ENCODE data around the gene S100A11. TPM values are rescaled to one million over a fixed set of nuclear protein-coding genes. Genes with fewer than 3 reads are reported as not detected.

The S100A11 gene
- total RNA-seq, 1 experiment from 2014 or later = 126 TPM

DNA sequence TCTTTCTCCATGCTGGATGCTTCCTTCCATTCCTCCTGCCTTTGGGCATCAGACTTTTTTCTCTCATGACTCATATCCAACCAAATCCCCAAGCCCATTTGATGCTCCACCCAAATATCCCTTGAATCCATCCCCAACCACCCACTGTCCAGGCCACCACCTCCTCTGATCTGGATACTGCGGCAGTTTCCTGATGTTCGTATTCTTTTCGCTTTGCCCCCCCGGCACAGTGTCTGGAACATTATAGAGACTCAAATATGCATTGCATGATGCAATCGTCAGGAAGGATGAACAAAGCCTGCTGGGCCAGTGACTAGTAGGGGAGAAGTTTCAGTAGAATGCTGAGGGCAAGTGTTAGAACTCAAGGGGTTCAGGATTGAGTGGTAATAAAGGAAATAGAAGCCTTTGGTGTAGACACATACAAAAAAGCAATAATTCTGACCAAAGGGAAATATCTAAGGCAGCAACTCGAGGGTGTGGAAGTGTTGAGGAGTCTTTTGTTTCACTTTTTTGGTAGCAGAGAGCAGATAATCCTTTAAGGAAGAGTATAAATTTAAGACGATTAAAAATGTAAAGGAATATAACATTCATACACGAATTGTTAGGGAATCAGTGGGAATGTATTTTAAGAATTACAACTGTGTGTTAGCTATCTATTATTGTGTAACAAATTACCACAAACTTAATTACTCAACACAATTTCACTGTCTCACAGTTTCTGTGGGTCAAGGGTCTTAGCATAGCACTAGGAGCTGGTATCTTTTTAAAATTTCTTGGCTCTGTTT, 7.5 kb downstream of the S100A11 start:
- ATAC-seq (no peak), DNase-seq (ENCODE audit: low spot score) (no peak)
- POLR2A ChIA-PET = no interaction called here
- Mint-ChIP-seq H3K4me3 (no peak overlapping the region), H3K27me3 (ENCODE audit: low read depth) (no peaks in the 10 kb centered on the region), H3K9me3 (peaks cover 4% of the 10 kb centered on the region; the same call in 1 of the 2 replicates), H3K27ac (peak overlapping the region; percentile 21; the same call in 1 of the 2 replicates), H3K4me1 (peaks cover 10% of the 10 kb centered on the region), H3K36me3 (peaks cover 24% of the 10 kb centered on the region)
- TF ChIP-seq GABPB1 (CRISPR knock-in tag; IDR thresholded peaks at IDR 0.05) = peak; percentile 94
- TF ChIP-seq, protein P1, sequence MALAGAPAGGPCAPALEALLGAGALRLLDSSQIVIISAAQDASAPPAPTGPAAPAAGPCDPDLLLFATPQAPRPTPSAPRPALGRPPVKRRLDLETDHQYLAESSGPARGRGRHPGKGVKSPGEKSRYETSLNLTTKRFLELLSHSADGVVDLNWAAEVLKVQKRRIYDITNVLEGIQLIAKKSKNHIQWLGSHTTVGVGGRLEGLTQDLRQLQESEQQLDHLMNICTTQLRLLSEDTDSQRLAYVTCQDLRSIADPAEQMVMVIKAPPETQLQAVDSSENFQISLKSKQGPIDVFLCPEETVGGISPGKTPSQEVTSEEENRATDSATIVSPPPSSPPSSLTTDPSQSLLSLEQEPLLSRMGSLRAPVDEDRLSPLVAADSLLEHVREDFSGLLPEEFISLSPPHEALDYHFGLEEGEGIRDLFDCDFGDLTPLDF (CRISPR knock-in tag; IDR thresholded peaks at IDR 0.05) = no peak
- CTCF ChIA-PET = interaction anchor here (0.8 kb wide), 1 partner anchor 61 kb away, joined by 4 read pairs; no protein-coding TSS in a partner anchor

DNA sequence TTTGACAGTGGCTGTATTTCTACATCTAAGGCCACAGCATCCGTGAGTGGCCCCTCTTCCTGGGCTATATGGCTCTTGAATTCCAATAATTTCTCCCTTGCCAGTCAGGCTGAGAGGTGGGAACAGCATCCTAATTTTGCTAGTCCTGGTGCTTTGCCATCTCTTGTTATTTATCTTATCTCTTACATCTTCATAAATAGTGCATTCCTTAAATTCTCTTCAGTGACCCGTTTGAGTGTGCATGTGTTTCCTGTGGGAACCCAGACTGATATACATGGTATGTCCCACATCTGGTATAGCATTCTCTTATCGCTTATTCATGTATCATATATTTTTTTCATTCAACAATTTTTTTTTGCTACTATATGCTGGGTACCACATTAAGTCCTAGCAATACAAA, 9.9 kb downstream of the S100A11 start:
- no peak overlapping the region for H3K4me3 Mint-ChIP-seq
- ATAC-seq = no peak
- H3K9me3 Mint-ChIP-seq = peaks cover 4% of the 10 kb centered on the region; the same call in 1 of the 2 replicates
- ChIA-PET CTCF (interaction anchor here (1.1 kb wide), 1 partner anchor 25 kb away, joined by 4 read pairs; no protein-coding TSS in a partner anchor), POLR2A (no interaction called here)
- H3K27me3 Mint-ChIP-seq (ENCODE audit: low read depth) = no peaks in the 10 kb centered on the region
- TF ChIP-seq, protein P2, sequence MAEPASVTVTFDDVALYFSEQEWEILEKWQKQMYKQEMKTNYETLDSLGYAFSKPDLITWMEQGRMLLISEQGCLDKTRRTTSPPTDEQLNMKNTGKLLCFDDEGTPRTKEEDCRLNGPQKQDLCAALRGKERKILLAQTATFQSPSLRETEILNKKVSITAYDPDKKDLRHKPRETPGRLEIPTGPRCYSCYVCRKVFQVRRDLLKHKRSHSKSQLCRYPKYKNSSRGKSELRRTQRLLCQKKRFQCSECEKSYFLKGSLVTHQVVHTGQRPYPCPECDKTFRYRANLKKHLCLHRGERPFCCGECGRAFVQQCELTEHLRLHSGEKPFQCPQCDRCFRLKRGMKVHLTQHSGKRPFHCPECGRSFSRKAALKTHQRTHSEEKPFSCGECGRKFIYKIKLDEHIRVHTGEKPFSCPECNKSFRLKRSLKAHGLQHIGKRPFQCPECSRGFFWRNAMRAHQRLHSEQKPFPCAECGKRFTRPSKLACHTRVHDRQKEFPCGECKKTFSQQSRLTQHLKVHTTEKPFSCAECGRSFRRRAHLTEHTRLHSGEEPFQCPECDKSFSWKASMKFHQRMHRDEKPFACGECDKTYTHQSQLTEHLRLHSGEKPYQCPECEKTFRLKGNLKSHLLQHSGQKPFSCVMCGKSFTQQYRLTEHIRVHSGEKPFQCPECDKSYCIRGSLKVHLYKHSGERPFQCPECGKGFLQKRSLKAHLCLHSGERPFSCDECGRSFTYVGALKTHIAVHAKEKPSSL (CRISPR knock-in tag; conservative IDR thresholded peaks at IDR 0.05) = no peak
- TF ChIP-seq, protein P3, sequence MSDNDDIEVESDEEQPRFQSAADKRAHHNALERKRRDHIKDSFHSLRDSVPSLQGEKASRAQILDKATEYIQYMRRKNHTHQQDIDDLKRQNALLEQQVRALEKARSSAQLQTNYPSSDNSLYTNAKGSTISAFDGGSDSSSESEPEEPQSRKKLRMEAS (CRISPR knock-in tag; IDR thresholded peaks at IDR 0.05) = no peak
- TF ChIP-seq SP1 (CRISPR knock-in tag; conservative IDR thresholded peaks at IDR 0.05) = no peak
- TF ChIP-seq ZNF317 (CRISPR knock-in tag; IDR thresholded peaks at IDR 0.05; ENCODE audit: borderline replicate concordance, low read depth) = no peak
- no peak for TF ChIP-seq ZNF121 (CRISPR knock-in tag; IDR thresholded peaks at IDR 0.05)
- no peak for TF ChIP-seq EMX1 (CRISPR knock-in tag; IDR thresholded peaks at IDR 0.05)
- no peak for TF ChIP-seq SOX15 (CRISPR knock-in tag; IDR thresholded peaks at IDR 0.05)
- TF ChIP-seq, protein P4, sequence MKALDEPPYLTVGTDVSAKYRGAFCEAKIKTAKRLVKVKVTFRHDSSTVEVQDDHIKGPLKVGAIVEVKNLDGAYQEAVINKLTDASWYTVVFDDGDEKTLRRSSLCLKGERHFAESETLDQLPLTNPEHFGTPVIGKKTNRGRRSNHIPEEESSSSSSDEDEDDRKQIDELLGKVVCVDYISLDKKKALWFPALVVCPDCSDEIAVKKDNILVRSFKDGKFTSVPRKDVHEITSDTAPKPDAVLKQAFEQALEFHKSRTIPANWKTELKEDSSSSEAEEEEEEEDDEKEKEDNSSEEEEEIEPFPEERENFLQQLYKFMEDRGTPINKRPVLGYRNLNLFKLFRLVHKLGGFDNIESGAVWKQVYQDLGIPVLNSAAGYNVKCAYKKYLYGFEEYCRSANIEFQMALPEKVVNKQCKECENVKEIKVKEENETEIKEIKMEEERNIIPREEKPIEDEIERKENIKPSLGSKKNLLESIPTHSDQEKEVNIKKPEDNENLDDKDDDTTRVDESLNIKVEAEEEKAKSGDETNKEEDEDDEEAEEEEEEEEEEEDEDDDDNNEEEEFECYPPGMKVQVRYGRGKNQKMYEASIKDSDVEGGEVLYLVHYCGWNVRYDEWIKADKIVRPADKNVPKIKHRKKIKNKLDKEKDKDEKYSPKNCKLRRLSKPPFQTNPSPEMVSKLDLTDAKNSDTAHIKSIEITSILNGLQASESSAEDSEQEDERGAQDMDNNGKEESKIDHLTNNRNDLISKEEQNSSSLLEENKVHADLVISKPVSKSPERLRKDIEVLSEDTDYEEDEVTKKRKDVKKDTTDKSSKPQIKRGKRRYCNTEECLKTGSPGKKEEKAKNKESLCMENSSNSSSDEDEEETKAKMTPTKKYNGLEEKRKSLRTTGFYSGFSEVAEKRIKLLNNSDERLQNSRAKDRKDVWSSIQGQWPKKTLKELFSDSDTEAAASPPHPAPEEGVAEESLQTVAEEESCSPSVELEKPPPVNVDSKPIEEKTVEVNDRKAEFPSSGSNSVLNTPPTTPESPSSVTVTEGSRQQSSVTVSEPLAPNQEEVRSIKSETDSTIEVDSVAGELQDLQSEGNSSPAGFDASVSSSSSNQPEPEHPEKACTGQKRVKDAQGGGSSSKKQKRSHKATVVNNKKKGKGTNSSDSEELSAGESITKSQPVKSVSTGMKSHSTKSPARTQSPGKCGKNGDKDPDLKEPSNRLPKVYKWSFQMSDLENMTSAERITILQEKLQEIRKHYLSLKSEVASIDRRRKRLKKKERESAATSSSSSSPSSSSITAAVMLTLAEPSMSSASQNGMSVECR (CRISPR knock-in tag; IDR thresholded peaks at IDR 0.05; ENCODE audit: borderline replicate concordance) = no peak
- no peak for TF ChIP-seq MYBL2 (CRISPR knock-in tag; IDR thresholded peaks at IDR 0.05)
- TF ChIP-seq, protein P5, sequence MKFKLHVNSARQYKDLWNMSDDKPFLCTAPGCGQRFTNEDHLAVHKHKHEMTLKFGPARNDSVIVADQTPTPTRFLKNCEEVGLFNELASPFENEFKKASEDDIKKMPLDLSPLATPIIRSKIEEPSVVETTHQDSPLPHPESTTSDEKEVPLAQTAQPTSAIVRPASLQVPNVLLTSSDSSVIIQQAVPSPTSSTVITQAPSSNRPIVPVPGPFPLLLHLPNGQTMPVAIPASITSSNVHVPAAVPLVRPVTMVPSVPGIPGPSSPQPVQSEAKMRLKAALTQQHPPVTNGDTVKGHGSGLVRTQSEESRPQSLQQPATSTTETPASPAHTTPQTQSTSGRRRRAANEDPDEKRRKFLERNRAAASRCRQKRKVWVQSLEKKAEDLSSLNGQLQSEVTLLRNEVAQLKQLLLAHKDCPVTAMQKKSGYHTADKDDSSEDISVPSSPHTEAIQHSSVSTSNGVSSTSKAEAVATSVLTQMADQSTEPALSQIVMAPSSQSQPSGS (CRISPR knock-in tag; IDR thresholded peaks at IDR 0.05; ENCODE audit: borderline replicate concordance, low read depth) = no peak
- no peak for TF ChIP-seq GTF2I (CRISPR knock-in tag; conservative IDR thresholded peaks at IDR 0.05)
- TF ChIP-seq NFATC4 (CRISPR knock-in tag; IDR thresholded peaks at IDR 0.05) = no peak
- TF ChIP-seq ZNF416 (CRISPR knock-in tag; IDR thresholded peaks at IDR 0.05) = no peak
- no peak for TF ChIP-seq SMAD4 (CRISPR knock-in tag; IDR thresholded peaks at IDR 0.05)
- TF ChIP-seq, protein P6, sequence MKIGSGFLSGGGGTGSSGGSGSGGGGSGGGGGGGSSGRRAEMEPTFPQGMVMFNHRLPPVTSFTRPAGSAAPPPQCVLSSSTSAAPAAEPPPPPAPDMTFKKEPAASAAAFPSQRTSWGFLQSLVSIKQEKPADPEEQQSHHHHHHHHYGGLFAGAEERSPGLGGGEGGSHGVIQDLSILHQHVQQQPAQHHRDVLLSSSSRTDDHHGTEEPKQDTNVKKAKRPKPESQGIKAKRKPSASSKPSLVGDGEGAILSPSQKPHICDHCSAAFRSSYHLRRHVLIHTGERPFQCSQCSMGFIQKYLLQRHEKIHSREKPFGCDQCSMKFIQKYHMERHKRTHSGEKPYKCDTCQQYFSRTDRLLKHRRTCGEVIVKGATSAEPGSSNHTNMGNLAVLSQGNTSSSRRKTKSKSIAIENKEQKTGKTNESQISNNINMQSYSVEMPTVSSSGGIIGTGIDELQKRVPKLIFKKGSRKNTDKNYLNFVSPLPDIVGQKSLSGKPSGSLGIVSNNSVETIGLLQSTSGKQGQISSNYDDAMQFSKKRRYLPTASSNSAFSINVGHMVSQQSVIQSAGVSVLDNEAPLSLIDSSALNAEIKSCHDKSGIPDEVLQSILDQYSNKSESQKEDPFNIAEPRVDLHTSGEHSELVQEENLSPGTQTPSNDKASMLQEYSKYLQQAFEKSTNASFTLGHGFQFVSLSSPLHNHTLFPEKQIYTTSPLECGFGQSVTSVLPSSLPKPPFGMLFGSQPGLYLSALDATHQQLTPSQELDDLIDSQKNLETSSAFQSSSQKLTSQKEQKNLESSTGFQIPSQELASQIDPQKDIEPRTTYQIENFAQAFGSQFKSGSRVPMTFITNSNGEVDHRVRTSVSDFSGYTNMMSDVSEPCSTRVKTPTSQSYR (CRISPR knock-in tag; IDR thresholded peaks at IDR 0.05) = no peak
- H3K36me3 Mint-ChIP-seq = peaks cover 5% of the 10 kb centered on the region
- DNase-seq (ENCODE audit: low spot score) = no peak
- H3K27ac Mint-ChIP-seq = no peak overlapping the region
- H3K4me1 Mint-ChIP-seq = peaks cover 7% of the 10 kb centered on the region
